ENCODE measurements around the gene ATP8A2. TPM values are rescaled to one million over a fixed set of nuclear protein-coding genes. Genes with fewer than 3 reads are reported as not detected.
A peak's percentile ranks its signal among the peaks of the same experiment; 100 is the strongest.

Gene ATP8A2
- polyA plus RNA-seq, 1 donor = 2.1 TPM

DNA sequence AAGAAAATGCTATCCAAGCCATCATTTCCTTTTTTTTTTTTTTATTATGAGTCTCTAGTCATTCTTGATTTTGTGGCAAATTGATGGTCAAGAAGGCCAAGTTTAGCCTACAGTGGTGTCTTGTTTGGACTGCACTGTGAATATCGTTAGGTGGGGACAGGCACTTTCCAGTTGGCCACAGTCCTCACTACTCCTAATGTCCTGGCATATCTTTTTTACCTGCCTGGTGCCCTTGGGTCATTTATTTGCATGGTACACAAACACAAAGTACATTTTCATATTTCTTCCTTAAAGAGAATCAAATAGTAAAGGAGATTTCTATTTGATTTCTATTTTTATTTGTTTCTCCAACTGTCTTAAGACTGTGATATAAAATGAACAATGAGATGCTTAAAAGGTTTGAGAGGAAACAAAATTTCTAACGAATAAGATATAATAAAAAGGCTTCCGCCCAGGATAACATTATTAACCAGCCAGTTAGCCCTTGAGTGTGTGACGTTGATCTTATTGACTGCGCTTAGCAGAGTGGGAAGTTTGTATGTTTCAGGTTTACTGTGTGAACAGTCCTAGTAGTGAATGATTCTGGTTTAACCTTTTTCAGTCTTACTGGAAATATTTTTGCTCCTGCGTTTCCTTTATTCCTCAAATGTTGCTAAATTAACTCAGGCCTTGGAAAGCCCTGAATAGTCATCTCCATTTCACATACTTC, 312.0 kb downstream of the ATP8A2 start:
- DNase-seq (ENCODE audit: low read depth) = no peak

DNA sequence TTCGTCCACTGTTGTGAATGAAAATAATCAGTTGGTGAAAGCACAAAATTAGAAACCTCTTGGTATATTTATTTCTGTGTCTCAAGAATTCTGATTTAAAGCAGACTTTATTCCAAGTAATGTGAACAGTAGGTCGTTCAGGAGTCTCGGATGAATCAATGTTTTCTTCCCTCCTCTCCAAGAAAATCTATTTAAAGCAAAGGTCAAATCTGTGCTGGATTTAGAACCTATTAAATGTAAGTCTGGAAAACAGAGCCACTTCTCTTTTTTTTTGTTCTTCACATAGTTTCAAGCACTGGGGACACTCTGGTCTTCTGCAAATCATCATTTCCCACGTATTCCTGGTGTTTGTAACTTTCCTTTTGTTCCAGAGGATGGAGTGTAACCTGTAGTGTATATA, 312.7 kb downstream of the ATP8A2 start:
- peak; percentile 40 for DNase-seq (ENCODE audit: low read depth)

- no peak for DNase-seq (ENCODE audit: low read depth)
Measured at GRCh38 chr13:25686831-25687470, 315.2 kb downstream of the ATP8A2 start.

- DNase-seq (ENCODE audit: low read depth) = no peak
Measured at GRCh38 chr13:25687471-25688225, 315.9 kb downstream of the ATP8A2 start.

GRCh38 chr13:25688536-25688935, 316.8 kb downstream of the ATP8A2 start:
- no peak for DNase-seq (ENCODE audit: low read depth)

DNA sequence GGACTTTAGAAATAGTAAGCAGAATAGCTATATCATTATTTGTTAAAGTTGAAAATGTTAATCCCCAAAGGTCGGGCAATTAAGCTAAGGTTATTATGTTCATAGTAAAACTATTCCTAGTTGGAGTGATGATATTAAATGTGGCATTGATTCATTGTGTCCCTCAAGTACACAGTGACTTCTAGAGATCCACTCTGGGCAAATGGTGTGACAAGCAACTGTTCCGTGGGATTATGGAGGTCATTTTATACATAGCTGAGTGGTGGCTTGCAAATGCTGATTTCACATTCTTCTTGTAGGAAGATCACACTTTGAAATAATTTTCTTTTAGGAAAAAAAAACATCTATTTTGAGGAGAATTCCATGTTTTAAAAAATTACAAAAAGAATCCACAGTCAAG, 317.8 kb downstream of the ATP8A2 start:
- DNase-seq (ENCODE audit: low read depth) = no peak

- no peak for DNase-seq (ENCODE audit: low read depth)
Measured at GRCh38 chr13:25690582-25690981, 318.8 kb downstream of the ATP8A2 start.

- DNase-seq (ENCODE audit: low read depth) = no peak
Measured at GRCh38 chr13:25691654-25692053, 319.9 kb downstream of the ATP8A2 start.

GRCh38 chr13:25692099-25692498, 320.3 kb downstream of the ATP8A2 start:
- no peak for DNase-seq (ENCODE audit: low read depth)

- DNase-seq (ENCODE audit: low read depth) = no peak
Measured at GRCh38 chr13:25699056-25699455, 327.3 kb downstream of the ATP8A2 start.

- no peak for DNase-seq (ENCODE audit: low read depth)
Measured at GRCh38 chr13:25699600-25699999, 327.8 kb downstream of the ATP8A2 start.

- no peak for DNase-seq (ENCODE audit: low read depth)
Measured at GRCh38 chr13:25701304-25701703, 329.5 kb downstream of the ATP8A2 start.

DNA sequence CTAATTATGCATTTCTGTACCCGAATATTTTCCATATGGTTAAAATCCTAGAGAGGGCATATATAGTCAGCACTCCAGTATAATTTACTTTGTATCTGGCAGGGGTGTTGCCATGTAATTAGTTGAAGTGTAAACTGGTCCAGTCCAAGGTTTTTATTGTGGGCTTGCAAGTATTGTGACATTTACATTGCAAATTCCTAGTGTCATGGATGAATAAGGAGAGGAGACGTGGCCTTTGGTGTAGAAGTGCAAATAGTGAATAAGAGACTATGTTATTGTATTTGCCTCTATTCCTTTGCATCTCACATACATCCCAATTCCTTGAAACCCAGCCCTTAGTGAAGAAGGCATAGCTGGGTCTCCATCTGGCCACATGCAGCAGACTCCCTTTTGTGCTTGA, 330.6 kb downstream of the ATP8A2 start:
- no peak for DNase-seq (ENCODE audit: low read depth)

DNA sequence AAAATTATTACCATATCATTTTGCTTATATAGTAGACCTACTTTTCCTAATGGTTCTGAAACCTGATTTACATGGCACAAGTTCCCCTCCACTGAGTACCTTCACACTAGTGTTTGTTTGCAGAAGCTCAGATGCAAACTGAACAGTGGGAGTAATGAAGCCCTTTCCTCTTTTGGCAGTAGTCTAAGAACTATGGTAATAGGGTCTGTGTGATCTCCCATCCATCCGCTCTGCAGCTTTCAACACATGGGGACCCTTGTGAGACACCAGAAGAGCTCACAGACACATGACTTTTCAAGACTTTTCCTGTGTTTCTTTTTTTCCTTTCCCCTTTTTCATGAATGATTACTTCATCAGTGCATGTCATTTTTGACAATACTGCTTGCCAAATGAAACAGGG, 336.0 kb downstream of the ATP8A2 start:
- DNase-seq (ENCODE audit: low read depth) = no peak

DNA sequence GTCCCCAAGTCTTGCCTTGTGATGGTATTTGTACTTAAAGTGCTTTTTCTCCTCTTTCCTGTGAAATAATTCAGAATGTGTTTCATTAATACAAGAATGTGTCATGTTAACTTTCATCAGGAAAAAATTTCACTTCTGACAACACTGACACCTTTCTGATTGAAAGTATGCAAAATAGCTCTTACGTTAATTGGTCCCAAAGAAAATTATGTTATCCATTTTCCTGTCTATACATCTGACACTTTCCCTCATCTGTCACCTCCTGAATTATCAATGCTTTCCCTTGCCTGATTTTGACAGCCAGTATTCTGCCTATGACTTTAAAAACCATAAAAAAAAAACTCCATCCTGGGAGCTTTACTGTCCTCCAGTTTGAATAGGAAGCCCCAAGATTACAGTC, 336.5 kb downstream of the ATP8A2 start:
- DNase-seq (ENCODE audit: low read depth) = no peak

GRCh38 chr13:25709088-25709487, 337.3 kb downstream of the ATP8A2 start:
- no peak for DNase-seq (ENCODE audit: low read depth)

GRCh38 chr13:25715760-25716159, 344.0 kb downstream of the ATP8A2 start:
- no peak for DNase-seq (ENCODE audit: low read depth)

DNA sequence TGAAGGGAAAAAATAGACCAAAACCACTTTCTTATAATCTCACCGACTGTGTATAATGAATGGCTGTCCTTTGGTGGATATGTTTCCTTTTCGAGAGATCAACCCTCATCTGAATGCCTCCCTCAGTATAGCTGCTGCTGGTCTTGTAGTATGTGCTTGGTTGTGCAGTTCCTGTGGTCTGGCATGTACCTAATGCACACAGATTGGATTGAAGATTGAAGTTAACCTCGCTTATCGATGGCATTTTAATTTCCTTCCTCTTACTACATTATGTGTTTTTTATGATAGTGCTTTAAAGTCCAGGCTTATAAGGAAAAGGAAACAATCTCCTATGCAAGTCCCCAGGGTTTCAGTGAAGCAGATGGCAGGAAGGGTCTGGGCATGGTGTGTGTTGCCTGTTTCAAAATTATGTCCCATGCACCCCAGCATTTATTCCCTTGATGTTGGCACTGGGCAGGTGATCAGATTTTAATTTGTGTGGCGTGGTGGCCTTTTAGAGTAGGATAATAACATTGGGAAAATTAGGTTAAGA, 346.0 kb downstream of the ATP8A2 start:
- DNase-seq (ENCODE audit: low read depth) = no peak

DNA sequence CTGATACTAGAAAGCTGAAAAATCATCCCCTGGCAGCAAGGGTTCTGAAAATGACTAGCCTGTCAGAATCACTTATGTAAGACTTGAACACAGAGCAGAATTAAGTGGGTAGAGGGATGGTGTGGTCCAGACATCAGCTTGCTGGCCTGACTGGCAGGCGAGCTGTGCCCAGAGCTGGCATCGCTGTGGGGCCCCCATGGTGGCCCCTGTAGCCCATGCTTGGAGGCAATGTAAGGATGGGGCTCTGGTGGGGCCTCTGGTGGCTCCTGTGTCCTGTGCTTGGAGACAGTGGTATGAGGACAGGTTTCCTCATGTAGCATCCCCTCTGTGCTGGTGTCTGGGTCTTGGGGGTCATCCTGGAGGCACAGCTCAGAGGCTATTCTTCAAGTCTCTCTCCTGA, 347.9 kb downstream of the ATP8A2 start:
- DNase-seq (ENCODE audit: low read depth) = no peak

GRCh38 chr13:25722893-25723292, 351.1 kb downstream of the ATP8A2 start:
- no peak for DNase-seq (ENCODE audit: low read depth)

DNA sequence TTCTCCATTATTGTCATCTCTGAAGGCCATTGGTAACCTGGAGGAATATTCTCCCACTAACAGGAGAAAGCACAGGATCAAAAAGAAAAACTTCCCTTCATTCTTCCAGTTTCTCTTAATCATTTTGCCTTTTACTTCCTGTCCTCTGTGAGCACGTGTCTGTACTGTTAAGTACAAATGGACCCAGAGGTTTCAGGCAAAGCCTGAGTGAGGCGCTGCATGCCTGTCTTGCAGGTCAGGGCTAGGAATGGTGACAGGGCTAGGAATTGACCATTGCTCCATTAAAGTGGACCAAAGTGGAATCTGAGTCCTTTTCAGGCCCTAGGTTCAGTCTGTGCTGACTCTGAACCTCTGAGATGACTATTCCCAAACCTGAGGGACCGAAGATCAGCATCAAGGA, 353.3 kb downstream of the ATP8A2 start:
- DNase-seq (ENCODE audit: low read depth) = no peak

DNA sequence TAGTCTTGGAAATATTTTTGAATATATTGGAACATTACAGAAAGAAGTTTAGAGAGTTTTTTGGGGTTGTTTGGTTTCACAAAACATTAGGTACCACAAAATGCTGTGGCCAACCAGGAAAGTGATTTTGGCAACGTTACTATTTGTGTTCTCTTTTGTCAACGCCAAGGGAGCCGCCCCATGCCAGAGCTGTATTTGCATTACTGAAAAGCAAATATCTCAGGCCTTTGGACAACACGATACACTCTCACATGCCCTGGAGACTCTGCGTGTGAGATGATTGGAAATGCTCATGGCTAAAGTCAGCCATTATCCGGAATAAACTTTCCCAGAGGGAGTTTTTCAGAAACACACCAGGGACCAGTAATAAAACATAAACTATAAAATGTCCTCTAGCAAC, 355.5 kb downstream of the ATP8A2 start:
- no peak for DNase-seq (ENCODE audit: low read depth)

GRCh38 chr13:25727810-25728209, 356.0 kb downstream of the ATP8A2 start:
- no peak for DNase-seq (ENCODE audit: low read depth)

All from forelimb muscle (tissue), 1 donor.